HTERT RPE-1 (cell line): ENCODE data around the gene SLC17A4.
"Not testable (repeated sequence)": the region's sequence is repeated elsewhere in the genome, so short reads cannot be mapped to it uniquely, and the experiment has no call there.

ENCODE experiments used
- in situ Hi-C: fragments of 300-500 bp; cut with MboI; formaldehyde crosslinking; loops from 4 replicates; pipeline ENCODE4 v1.14.3; 2020; ENCODE audit warnings: low sequenced_read_pairs

The SLC17A4 gene

GRCh38 chr6:25754535-25754934 lies at the start of gene SLC17A4:
Gene SLC17A4, plus strand, starts transcription at chr6:25754742. Its CDS starts 7,221 bp downstream, at chr6:25761963.
- in situ Hi-C loops, result no loop called here

GRCh38 chr6:25706314-25707014 lies 48.1 kb upstream of the SLC17A4 start:
- in situ Hi-C loops, result no loop called here

- in situ Hi-C loops, result no loop called here
Measured at GRCh38 chr6:25709761-25710160, 44.8 kb upstream of the SLC17A4 start.

DNA sequence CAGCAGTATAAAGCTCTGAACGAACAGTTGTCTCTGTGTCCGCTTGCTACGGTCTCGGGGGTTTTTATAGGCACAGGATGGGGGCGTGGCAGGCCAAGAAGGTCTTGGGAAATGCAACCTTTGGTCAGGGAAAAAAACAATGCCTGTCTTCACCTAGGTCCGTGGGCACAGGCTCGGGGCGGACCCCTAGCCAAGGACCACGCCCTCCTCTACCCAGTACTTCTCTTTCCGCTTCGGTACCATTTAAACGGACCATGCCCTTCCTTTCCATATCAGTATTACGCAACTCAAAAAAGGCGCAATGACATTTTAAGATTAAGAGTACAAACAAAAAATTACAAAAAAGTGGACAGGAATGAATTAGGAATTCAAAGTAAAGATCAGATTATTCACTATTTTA lies 44.3 kb upstream of the SLC17A4 start:
- in situ Hi-C loops, result no loop called here

GRCh38 chr6:25713824-25714223 lies 40.7 kb upstream of the SLC17A4 start:
- in situ Hi-C loops, result no loop called here

- in situ Hi-C loops, result no loop called here
Measured at GRCh38 chr6:25714765-25715164, 39.8 kb upstream of the SLC17A4 start.

GRCh38 chr6:25715794-25716193 lies 38.7 kb upstream of the SLC17A4 start:
- in situ Hi-C loops, result no loop called here

DNA sequence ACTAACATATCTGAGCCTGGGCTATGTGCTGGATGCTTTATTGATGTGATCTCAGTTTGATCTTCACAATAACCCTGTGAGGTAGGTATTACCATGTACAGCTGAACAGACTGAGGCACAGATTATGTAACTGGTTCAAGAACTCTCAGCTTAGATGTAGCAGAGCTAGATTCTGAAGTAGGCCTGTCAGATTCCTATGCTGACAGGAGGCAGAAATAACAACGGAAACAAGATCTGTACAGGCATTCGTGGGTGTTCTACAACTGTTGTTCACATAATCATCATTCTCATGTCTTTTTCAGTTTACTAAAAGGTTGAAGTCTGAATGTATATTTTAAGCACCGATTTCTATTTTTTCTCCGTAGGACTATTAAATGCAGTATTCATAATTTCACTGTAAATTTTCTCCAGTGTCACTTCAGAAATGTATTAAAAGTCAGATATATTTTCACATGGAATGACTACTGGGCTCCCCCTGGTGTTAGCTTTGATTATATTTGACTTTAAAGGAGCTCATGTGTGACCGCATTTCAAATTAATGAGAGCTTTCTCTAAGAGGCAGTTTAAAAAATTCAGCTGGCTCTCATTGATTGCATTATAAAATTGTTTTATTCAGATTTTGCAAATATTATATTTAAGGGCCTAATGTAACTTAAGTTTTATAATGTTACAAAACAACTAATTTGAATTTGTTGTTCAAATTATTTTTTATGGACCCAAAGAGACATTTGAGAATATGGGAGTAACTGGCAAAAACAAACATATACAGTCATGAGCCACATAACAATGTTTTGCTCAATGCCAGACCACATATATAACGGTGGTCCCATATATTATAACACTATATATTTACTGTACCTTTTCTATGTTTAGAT lies 36.4 kb upstream of the SLC17A4 start:
- in situ Hi-C loops, result no loop called here

DNA sequence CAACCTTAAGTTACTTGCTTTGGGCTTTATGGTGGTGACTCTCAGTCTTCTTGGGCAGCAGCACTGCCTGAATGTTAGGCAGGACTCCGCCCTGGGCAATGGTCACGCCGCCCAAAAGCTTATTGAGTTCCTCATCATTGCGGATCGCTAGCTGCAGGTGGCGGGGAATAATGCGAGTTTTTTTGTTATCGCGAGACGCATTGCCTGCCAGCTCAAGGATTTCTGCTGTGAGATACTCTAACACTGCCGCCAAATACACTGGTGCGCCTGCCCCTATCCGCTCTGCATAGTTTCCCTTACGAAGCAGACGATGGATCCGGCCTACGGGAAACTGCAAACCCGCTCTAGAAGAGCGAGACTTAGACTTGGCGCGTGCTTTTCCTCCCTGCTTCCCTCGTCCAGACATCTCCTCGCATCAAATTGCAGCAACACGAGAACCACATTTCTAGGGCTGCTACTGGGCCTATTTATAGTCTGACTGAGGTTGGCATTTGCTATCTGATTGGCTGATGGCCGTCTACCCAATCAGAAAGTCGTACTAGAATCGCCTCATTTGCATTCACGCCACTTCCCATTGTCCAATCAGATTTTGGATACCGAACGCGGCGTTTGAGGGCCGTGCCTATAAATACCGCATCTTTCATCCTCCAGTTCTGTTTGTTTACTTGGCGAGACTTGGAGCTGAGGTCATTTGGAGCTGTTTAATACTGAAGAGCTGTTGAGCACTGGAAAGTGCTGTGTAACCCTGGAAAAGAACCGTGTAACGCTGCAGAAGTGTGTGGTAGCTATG lies 28.2 kb upstream of the SLC17A4 start:
- in situ Hi-C loops, result no loop called here

DNA sequence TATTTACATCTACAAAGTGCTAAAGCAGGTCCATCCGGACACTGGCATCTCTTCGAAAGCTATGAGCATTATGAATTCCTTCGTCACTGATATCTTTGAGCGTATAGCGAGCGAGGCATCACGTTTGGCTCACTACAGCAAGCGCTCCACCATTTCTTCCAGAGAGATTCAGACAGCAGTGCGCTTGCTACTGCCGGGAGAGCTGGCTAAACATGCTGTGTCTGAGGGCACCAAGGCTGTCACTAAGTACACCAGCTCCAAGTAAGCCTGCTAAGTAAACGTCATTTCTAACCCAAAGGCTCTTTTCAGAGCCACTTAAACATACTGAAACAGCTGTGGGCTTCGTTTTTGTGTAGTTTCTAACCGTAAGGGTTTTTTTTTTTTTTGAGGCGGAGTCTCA lies 27.5 kb upstream of the SLC17A4 start:
- in situ Hi-C loops, result no loop called here

DNA sequence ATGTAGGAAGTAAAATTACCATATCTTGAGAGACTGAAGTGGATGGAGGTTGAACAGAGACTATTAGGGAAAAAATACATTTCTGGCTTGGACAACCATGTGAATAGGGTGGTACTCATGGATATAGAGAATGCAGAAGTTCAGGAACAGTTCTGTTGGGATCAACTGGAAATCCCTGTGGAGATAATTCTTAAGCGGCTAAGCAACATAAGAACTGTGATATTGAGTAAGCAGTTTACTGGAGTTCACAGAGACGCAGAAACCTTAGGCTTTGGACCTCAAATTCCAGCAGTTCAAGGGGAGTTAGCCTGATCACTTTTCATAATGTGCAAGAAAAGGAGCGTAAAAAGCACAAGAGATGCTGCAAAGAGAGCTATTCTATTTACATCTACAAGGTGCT lies 23.6 kb upstream of the SLC17A4 start:
- in situ Hi-C loops, result no loop called here

DNA sequence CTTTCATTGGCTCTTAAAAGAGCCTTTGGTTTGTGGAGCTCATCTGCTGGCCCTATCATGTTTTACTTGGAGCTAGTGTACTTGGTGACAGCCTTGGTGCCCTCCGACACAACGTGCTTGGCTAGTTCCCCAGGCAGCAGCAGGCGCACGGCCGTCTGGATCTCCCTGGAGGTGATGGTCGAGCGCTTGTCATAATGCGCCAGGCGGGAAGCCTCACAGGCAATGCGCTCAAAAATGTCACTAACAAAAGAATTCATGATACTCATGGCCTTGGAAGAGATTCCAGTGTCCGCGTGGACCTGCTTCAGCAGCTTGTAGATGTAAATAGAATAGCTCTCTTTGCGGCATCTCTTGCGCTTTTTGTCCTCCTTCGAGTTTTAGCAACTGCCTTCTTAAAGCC lies 22.8 kb upstream of the SLC17A4 start:
- in situ Hi-C loops, result no loop called here

DNA sequence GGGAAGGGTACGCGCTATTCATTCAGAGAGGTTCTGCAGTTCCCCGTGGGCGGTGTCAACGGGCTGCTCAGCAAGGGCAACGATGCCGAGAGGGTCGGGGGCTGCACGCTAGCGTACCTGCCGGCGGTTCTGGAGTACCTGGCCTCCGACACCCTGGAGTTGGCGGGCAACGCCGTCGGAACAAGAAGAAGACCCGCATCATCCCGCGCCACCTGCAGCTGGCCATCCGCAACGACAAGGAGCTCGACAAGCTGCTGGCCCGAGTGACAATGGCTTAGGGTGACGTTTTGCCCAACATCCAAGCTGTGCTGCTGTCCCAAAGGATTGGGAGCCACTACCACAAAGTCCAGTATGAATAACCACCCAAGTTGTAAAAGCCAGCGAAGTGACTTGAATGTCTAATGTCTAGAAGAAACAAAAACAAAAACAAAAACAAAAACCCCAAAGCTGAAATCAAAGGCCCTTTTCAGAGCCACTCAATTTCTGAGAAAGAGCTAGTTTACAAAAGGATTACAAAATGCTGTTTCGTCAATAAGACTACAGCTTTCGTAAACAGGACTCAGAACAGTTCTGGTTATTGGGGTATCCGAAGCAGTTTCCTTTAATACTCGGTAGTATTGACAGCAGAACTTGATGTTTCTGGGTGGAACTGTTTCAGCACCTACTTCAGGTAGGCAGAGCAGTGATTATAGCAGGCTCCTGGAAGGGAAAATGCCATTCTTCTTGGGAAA lies 21.9 kb upstream of the SLC17A4 start:
- in situ Hi-C loops, result no loop called here

- in situ Hi-C loops, result no loop called here
Measured at GRCh38 chr6:25735261-25735660, 19.3 kb upstream of the SLC17A4 start.

DNA sequence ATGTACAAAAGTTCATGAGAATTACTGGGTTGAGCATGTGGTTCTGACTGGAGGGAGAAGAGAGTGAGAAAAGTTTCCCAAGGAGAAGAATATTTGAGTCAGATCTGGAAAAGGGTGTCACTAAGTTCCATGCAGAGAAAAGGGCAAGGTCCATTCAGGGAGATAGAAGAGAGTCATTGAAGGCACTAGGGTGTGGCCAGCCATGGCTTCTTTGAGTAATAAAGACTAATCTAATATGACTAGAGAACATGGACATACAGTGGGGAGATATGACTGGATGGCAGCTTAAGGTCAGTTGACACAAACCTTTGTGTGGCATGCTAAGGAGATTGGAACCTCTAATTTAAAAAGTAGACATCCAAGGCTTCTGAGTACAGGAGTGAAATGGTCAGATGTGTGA lies 10.7 kb upstream of the SLC17A4 start:
- in situ Hi-C loops, result no loop called here

DNA sequence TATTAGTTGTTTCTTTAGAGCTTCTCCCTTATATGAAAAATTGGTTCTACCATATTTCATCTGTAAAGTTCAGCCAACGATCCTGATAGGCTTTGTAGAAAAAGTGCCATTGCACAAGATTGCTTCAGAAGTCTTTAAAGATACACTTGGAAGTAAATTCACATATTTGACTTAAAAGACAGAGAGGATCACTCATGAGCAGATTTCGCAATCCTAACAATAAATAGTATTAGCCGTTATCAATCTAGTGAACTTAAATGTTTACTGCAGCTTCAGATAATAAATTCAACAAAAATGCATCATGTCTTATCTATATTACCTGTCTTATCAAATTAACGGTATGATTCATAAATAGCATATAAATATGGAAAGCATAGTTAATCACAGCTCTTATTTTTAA lies 8.7 kb upstream of the SLC17A4 start:
- in situ Hi-C loops, result no loop called here

DNA sequence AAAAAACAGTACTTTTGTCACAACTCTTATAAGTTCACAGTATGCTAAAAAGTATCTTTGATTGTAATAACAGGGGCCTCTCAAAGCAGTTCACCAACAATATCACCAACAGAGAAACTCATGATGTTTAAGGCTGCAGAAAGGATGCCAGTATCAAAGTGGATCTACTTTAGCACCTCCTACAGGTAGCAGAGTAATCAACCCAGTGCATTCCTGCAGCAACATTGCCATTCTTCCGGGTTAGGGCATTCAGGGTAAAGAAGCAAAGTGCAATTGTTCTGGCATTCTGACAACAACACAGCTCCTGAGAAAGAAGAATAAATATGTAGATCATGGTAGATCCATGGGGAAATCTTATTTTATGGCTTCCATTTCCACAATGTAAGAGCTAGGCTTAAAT lies 7.6 kb upstream of the SLC17A4 start:
- in situ Hi-C loops, result no loop called here

DNA sequence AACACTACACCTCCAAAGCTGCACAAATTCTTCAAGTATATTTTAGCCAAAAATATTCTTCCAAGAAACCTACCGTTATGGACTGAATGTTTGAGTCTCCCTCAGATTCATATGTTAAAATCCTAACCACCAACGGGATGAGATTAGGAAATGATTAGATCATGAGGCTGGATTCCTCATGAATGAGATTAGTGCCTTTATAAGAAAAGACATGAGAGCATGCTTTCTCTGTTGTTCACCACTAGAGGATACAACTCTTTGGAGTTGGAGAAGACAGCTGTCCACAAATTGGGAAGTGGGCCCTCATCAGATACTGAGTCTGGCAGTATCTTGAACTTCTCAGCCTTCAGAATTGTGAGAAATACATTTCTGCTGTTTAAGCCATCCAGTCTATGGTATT lies 7.1 kb upstream of the SLC17A4 start:
- in situ Hi-C loops, result no loop called here

DNA sequence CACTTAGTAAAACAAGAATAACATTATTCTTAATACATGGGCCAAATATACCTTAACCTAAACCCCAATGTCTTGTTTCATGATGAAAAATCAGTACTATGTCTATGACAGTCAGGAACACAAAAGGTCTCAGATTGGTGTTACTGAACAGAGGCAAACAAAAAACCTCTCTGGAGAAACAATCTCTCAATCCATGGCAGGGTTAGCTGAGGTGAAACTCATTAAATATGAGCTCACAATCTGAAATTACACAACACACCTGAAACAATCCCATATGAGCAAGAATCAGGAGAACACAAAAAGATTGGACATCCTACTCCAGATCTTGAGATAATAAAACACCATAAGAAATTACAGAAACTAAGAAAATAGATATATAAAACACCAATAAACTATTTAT lies 6.5 kb upstream of the SLC17A4 start:
- in situ Hi-C loops, result no loop called here

DNA sequence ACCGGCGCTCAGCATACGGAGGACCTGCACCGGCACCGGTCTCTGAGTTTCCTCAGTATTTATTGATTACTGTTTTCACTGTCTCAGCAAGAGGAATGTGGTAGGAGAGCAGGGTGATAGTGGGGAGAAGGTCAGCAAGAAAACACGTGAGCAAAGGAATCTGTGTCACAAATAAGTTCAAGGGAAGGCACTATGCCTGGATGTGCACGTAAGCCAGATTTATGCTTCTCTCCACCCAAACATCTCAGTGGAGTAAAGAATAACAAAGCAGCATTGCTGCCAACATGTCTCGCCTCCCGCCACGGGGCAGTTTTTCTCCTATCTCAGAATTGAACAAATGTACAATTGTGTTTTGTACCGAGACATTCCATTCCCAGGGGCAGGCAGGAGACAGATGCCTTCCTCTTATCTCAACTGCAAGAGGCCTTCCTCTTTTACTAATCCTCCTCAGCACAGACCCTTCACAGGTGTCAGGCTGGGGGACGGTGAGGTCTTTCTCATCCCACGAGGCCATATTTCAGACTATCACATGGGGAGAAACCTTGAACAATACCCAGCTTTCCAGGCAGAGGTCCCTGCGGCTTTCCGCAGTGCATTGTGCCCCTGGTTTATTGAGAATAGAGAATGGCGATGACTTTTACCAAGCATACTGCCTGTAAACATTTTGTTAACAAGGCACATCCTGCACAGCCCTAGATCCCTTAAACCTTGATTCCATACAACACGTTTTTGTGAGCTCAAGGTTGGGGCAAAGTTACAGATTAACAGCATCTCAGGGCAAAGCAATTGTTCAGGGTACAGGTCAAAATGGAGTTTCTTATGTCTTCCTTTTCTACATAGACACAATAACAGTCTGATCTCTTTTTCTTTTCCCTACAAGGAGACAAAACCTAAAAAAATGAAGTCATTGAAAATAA lies 5.7 kb upstream of the SLC17A4 start:
- in situ Hi-C loops, result not testable (repeated sequence)
